ENCODE measurements around the gene PAPOLA.

- TF ChIP-seq, protein P1, sequence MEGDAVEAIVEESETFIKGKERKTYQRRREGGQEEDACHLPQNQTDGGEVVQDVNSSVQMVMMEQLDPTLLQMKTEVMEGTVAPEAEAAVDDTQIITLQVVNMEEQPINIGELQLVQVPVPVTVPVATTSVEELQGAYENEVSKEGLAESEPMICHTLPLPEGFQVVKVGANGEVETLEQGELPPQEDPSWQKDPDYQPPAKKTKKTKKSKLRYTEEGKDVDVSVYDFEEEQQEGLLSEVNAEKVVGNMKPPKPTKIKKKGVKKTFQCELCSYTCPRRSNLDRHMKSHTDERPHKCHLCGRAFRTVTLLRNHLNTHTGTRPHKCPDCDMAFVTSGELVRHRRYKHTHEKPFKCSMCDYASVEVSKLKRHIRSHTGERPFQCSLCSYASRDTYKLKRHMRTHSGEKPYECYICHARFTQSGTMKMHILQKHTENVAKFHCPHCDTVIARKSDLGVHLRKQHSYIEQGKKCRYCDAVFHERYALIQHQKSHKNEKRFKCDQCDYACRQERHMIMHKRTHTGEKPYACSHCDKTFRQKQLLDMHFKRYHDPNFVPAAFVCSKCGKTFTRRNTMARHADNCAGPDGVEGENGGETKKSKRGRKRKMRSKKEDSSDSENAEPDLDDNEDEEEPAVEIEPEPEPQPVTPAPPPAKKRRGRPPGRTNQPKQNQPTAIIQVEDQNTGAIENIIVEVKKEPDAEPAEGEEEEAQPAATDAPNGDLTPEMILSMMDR (IDR thresholded peaks at IDR 0.05): no peak
- no peak for TF ChIP-seq POLR2A (IDR thresholded peaks at IDR 0.05)
Measured at GRCh38 chr14:96614481-96614881, 112.3 kb downstream of the PAPOLA start.

All from Peyer's patch (tissue), 4 donors.